Activated CD8-positive, alpha-beta memory T cell treated with anti-CD3 and anti-CD28 coated beads for 24 hours (primary cell): ENCODE measurements around the gene CA5A.
A peak's percentile ranks its signal among the peaks of the same experiment; 100 is the strongest.

Source experiments
- DNase-seq: peaks from one replicate; pipeline ENCODE4 v3.0.0-alpha.2; 2020

CA5A gene

DNA sequence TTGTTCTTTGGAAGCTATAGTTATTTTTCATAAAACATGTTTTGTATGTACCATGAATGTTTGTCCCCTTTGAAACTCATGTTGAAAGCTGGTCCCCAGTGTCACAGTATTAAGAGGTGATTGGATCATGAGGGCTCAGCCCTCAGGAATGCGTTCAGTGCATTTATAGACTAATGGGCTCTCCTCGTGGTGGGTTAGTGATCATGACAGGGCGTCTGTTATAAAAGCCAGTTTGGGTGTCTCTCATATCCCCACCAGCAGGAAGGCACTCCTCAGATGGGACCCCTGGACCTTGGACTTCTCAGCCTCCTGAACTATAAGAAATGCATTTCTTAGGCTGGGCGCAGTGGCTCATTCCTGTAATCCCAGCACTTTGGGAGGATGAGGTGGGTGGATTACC lies 25.3 kb upstream of the CA5A start:
- DNase-seq = no peak

GRCh38 chr16:87960852-87961251 lies 24.5 kb upstream of the CA5A start:
- no peak for DNase-seq

DNA sequence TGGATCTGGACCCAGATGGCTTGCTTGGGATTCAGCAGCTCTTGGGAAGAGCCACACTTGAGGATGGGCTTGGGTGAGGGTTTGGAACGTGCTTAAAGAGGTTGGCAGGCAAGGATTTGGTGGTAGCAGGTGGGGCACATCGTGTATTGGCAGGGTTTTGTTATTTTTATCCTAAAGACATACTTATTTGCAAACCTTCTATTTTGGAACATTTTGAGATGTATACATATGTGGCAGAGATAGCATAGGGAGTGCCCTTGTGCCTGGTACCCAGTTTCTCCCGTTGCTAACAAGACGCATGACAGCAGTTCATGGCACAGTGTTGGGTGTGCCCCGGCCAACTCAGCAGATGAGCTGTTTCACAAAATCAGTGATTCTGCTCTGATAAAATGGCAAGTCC lies 24.0 kb upstream of the CA5A start:
- no peak for DNase-seq

GRCh38 chr16:87959391-87959990 lies 23.2 kb upstream of the CA5A start:
- no peak for DNase-seq

GRCh38 chr16:87958632-87959031 lies 22.3 kb upstream of the CA5A start:
- DNase-seq = no peak

- DNase-seq = no peak
Measured at GRCh38 chr16:87957296-87958094, 21.2 kb upstream of the CA5A start.

DNA sequence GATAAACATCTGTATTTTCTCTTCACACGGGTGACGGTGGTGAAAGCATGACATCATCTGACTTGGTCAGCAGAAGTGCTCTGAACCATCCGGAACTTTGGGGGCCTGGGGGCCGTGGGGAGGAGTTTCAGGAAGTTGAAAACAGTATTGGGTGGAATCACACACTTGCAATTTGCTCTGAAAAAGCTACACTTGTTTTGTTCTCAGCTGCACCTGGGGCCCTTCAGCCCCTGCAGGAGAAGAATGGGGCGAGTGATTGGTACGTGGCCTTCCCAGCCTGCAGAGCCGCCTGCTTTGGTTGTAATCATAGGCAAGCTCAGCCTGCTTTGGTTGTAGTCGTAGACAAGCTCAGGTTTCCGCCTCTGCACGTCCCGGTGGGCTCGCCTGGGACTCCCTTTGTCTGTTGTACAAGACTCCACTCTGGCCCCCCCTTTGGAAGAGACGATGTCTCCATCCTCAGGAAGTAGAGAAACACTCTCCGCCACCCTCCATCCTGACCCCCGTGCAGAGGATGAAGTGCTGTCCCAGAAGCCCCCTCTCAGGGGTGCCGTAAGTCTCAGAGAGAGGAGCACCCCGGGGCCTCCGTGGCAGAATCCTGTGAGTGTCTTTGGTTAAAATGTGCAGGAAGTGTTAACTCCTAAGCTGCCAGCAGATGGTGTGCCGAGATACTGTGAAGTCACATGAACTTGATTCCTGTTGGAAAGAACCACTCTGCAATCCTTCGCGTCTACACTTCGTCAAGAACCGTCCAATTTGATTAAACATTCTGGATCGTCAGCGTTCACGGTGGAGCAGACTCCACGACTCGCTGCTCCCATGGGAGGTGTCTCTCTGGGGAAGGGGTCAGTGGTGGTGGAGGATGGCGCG lies 20.3 kb upstream of the CA5A start:
- DNase-seq = peak; percentile 83

DNA sequence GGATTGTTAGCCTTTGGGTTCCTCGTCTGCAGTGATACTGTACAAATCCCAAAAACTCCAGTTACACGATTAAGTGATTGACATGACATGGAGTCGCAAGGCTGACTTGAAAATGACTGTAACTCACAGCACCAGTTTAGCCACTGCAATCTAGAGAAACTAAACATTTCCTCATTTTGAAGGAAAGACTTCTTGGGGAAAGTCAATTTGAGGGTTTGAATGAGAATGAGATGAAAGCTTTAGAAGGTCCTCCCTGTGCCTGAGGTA lies 19.7 kb upstream of the CA5A start:
- DNase-seq = no peak

GRCh38 chr16:87955302-87956097 lies 19.2 kb upstream of the CA5A start:
- DNase-seq = no peak

GRCh38 chr16:87954826-87955225 lies 18.5 kb upstream of the CA5A start:
- no peak for DNase-seq

GRCh38 chr16:87954361-87954760 lies 18.0 kb upstream of the CA5A start:
- DNase-seq = no peak

GRCh38 chr16:87953308-87954215 lies 17.2 kb upstream of the CA5A start:
- no peak for DNase-seq

DNA sequence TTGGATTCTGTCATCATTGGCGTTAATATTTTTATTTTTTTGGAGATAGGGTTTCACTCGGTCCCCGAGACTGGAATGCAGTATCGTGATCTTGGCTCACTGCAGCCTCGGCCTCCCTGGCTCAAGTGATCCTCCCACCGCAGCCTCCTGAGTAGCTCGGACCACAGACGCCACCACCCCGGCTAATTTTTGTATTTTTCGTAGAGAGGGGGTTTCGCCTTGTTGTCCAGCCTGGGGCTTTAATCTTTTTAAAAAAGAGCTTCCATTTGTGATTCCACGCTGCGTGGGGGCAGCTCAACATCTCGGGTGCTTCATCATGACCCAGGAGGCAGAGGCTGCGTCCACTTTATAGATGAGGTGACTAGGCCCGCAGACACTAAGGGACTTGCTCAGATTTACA lies 16.4 kb upstream of the CA5A start:
- DNase-seq = no peak

- DNase-seq = no peak
Measured at GRCh38 chr16:87951552-87952538, 15.5 kb upstream of the CA5A start.

- peak; percentile 98 for DNase-seq
Measured at GRCh38 chr16:87950765-87951551, 14.6 kb upstream of the CA5A start, which contains the start of gene BANP. TSS of gene BANP (plus strand) at chr16:87951434. CDS start at chr16:87975116, 23,682 bp downstream.

GRCh38 chr16:87949071-87949744 lies 12.9 kb upstream of the CA5A start:
- DNase-seq = no peak

GRCh38 chr16:87948735-87949070 lies 12.4 kb upstream of the CA5A start:
- no peak for DNase-seq

DNA sequence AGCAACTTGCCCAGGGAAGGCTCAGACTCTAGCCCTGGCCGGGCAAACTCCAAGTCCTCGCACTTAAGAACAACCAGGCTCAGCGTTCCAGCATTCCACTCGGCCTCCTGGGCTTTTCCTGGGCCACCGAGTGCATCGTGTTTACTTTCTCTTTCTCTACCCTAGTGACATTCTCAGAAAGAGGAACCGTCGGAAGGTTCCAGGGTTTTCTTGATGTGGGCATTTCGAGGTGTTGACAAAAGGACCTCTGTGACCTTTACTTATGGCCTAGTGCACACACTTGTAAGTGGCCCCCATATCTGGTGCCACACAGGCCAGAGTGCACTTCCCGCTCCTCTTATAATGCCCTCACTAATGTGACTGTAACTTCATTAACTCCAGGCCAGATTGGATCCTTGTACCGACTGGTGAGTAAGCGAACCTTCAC lies 11.8 kb upstream of the CA5A start:
- no peak for DNase-seq
